H1 (cell line): ENCODE results near the gene C18orf63. TPM values are rescaled to one million over a fixed set of nuclear protein-coding genes. Genes with fewer than 3 reads are reported as not detected.

ENCODE experiments used
- RFX5 ChIP-seq: IDR thresholded peaks from 2 replicates; pipeline ENCODE4 v1.6.1; 2011; ENCODE audit warnings: low read depth, low read length, improper control_type of control experiment, borderline replicate concordance
- TEAD4 ChIP-seq: IDR thresholded peaks from 2 replicates; pipeline ENCODE4 v1.6.1; 2012; ENCODE audit warnings: low read depth, low read length, inconsistent platforms, mixed read lengths
- polyA plus RNA-seq, 7 experiments: library from polyadenylated mRNA; depleted of rRNA in 3 of 7; stranded (reverse) in 5 of 7; unstranded in 2 of 7; fragments of >200 nt in 5 of 7; fragments of 200-250 nt in 2 of 7; gene quantifications; 1 replicate in 5 of 7; 2 replicates in 1 of 7; 4 replicates in 1 of 7; pipeline versions ENCODE4 v1.2.1 to v1.2.3, GENCODE V29; 2011 to 2013; ENCODE audit warnings: missing spikeins in 2 of 7, mixed read lengths in 2 of 7
- total RNA-seq: library from RNA; stranded (reverse); fragmentation: NEBNext Ultra II Directional; extraction: Animal tissue kit (Norgen Biotek cat#: 25700); gene quantifications from 2 replicates; pipeline ENCODE4 v1.2.1, GENCODE V29; 2021

The C18orf63 gene
- total and polyA plus RNA-seq, 2 of the 8 experiments (the other 6 are each of a cell fraction or from before 2014, with no cell fraction given): not detected

- TF ChIP-seq RFX5 (no peak), TEAD4 (no peak)
Observed at GRCh38 chr18:74288041-74288440, 27.6 kb upstream of the C18orf63 start (continued).
